HEK293T (cell line): ENCODE data around the gene PTER.

Source experiments
- CTCF ChIA-PET: fragments of 350-600 bp; formaldehyde crosslinking; extraction: SDS; loops from one replicate; lab custom pipeline; 2021; ENCODE audit warnings: antibody characterized with exemption, inconsistent platforms; lab: Yijun Ruan, JAX
- POLR2A ChIA-PET: fragments of 350-600 bp; formaldehyde crosslinking; extraction: SDS; loops from one replicate; lab custom pipeline; 2020; ENCODE audit warnings: antibody characterized with exemption, inconsistent platforms; lab: Yijun Ruan, JAX
- DNase-seq: peaks from one replicate; pipeline ENCODE4 v3.0.0; 2012; ENCODE audit warnings: mixed read lengths; ENCODE audit errors: extremely low spot score
- ARNT ChIP-seq: fragments of 450-650 bp; IDR thresholded peaks from 2 replicates; pipeline ENCODE4 v1.6.1; 2017; ENCODE audit warnings: mild to moderate bottlenecking
- BHLHE40 ChIP-seq: fragments of 450-650 bp; IDR thresholded peaks from 2 replicates; pipeline ENCODE4 v1.6.1; 2016; ENCODE audit warnings: mild to moderate bottlenecking, moderate library complexity, borderline replicate concordance
- CTBP1 ChIP-seq: fragments of 450-650 bp; IDR thresholded peaks from 2 replicates; pipeline ENCODE4 v1.6.1; 2016; ENCODE audit warnings: borderline replicate concordance
- ELF4 ChIP-seq: fragments of 450-650 bp; IDR thresholded peaks from 2 replicates; pipeline ENCODE4 v1.6.1; 2017; ENCODE audit warnings: antibody characterized with exemption
- FOXA1 ChIP-seq: fragments of 450-650 bp; IDR thresholded peaks from 2 replicates; pipeline ENCODE4 v1.6.1; 2016; ENCODE audit warnings: mild to moderate bottlenecking
- FOXK2 ChIP-seq: fragments of 450-650 bp; IDR thresholded peaks from 2 replicates; pipeline ENCODE4 v1.6.1; 2016; ENCODE audit warnings: mild to moderate bottlenecking
- FOXM1 ChIP-seq: fragments of 450-650 bp; IDR thresholded peaks from 2 replicates; pipeline ENCODE4 v1.6.1; 2017; ENCODE audit warnings: mild to moderate bottlenecking, borderline replicate concordance
- HDGF ChIP-seq: fragments of 450-650 bp; IDR thresholded peaks from 2 replicates; pipeline ENCODE4 v1.6.1; 2017; ENCODE audit warnings: antibody characterized with exemption, borderline replicate concordance
- L3MBTL2 ChIP-seq: fragments of 450-650 bp; conservative IDR thresholded peaks from 2 replicates; pipeline ENCODE4 v1.6.1; 2016; ENCODE audit warnings: mild to moderate bottlenecking
- LEF1 ChIP-seq: fragments of 450-650 bp; IDR thresholded peaks from 2 replicates; pipeline ENCODE4 v1.6.1; 2017; ENCODE audit warnings: mild to moderate bottlenecking, borderline replicate concordance
- NFRKB ChIP-seq: fragments of 450-650 bp; IDR thresholded peaks from 2 replicates; pipeline ENCODE4 v1.6.1; 2016; ENCODE audit warnings: mild to moderate bottlenecking, moderate library complexity
- PKNOX1 ChIP-seq: fragments of 450-650 bp; IDR thresholded peaks from 2 replicates; pipeline ENCODE4 v1.6.1; 2016
- SP1 ChIP-seq: fragments of 450-650 bp; IDR thresholded peaks from 2 replicates; pipeline ENCODE4 v1.6.1; 2017
- SUZ12 ChIP-seq: fragments of 450-650 bp; IDR thresholded peaks from 2 replicates; pipeline ENCODE4 v1.6.1; 2016; ENCODE audit warnings: mild to moderate bottlenecking
- TARDBP ChIP-seq: fragments of 450-650 bp; IDR thresholded peaks from 2 replicates; pipeline ENCODE4 v1.6.1; 2016
- ZNF384 ChIP-seq: fragments of 450-650 bp; IDR thresholded peaks from 2 replicates; pipeline ENCODE4 v1.6.1; 2016

PTER gene

GRCh38 chr10:16423599-16423998 is 13.2 kb upstream of the PTER start:
- POLR2A ChIA-PET: no interaction called here
- TF ChIP-seq CTBP1 (no peak), FOXA1 (no peak), TARDBP (no peak), FOXM1 (no peak), HDGF (no peak)
- CTCF ChIA-PET: no interaction called here
- DNase-seq: no peak

- ChIA-PET CTCF (no interaction called here), POLR2A (no interaction called here)
- DNase-seq: no peak
- TF ChIP-seq TARDBP (no peak), NFRKB (no peak), HDGF (no peak), FOXM1 (no peak), BHLHE40 (no peak), ZNF384 (no peak), FOXK2 (no peak), CTBP1 (no peak), ARNT (no peak), SUZ12 (no peak), ELF4 (no peak), PKNOX1 (no peak), FOXA1 (no peak), LEF1 (no peak), L3MBTL2 (no peak), SP1 (no peak)
These were observed 11.4 kb upstream of the PTER start for GRCh38 chr10:16425449-16425848.

- ChIA-PET POLR2A (no interaction called here), CTCF (no interaction called here)
These were observed 7.3 kb upstream of the PTER start for GRCh38 chr10:16429539-16429938.

GRCh38 chr10:16436367-16436757 is 448 bp upstream of the PTER start:
- CTCF ChIA-PET: interaction anchor here (1.2 kb wide), 1 partner anchor 22 kb away, joined by 3 read pairs; no protein-coding TSS in a partner anchor
- POLR2A ChIA-PET: no interaction called here
- peak; percentile 12 for DNase-seq
- TF ChIP-seq L3MBTL2: peak; percentile 51
- no peak for TF ChIP-seq FOXA1
- no peak for TF ChIP-seq PKNOX1

More at GRCh38 chr10:16429539-16429938, 7.3 kb upstream of the PTER start:
- TF ChIP-seq PKNOX1 (no peak), TARDBP (no peak), LEF1 (no peak), CTBP1 (no peak), FOXK2 (no peak), SP1 (no peak), BHLHE40 (no peak), NFRKB (no peak), ARNT (no peak), L3MBTL2 (no peak), ZNF384 (no peak), ELF4 (no peak), SUZ12 (no peak), FOXM1 (no peak), FOXA1 (no peak)
- no peak for DNase-seq

GRCh38 chr10:16437540-16437894 is 707 bp downstream of the PTER start:
- no peak for DNase-seq
- no peak for TF ChIP-seq HDGF
- no peak for TF ChIP-seq ELF4
- TF ChIP-seq L3MBTL2: no peak
- TF ChIP-seq PKNOX1: no peak
- no peak for TF ChIP-seq FOXA1
- no peak for TF ChIP-seq CTBP1
- no peak for TF ChIP-seq ZNF384
- no peak for TF ChIP-seq BHLHE40
- TF ChIP-seq SUZ12: no peak
- no peak for TF ChIP-seq SP1
- TF ChIP-seq TARDBP: no peak
- no peak for TF ChIP-seq ARNT
- TF ChIP-seq FOXM1: no peak
- no peak for TF ChIP-seq NFRKB
- TF ChIP-seq FOXK2: no peak
- TF ChIP-seq LEF1: no peak
- CTCF ChIA-PET: interaction anchor here (0.6 to 1.2 kb wide), 2 partner anchors 21 to 35 kb away, joined by 3 read pairs; no protein-coding TSS in a partner anchor
- POLR2A ChIA-PET: interaction anchor here (0.8 kb wide), 1 partner anchor 29 kb away, joined by 3 read pairs; no protein-coding TSS in a partner anchor

- CTCF ChIA-PET: no interaction called here
- POLR2A ChIA-PET: no interaction called here
- TF ChIP-seq CTBP1 (no peak), FOXM1 (no peak), HDGF (no peak), ZNF384 (no peak)
- DNase-seq: no peak
These were observed 2.5 kb downstream of the PTER start for GRCh38 chr10:16439295-16439694.
